A549 (cell line): ENCODE measurements around the gene TBCC.
"Not testable (repeated sequence)": the region's sequence is repeated elsewhere in the genome, so short reads cannot be mapped to it uniquely, and the experiment has no call there.

ENCODE experiments used
- CTCF ChIP-seq: fragments of >200 bp; sonication (Bioruptor Twin); formaldehyde crosslinking; IDR thresholded peaks from 3 replicates; pipeline ENCODE4 v1.5.1; 2016
- GATA3 ChIP-seq: IDR thresholded peaks from 2 replicates; pipeline ENCODE4 v1.6.1; 2012; ENCODE audit warnings: borderline replicate concordance
- MYC ChIP-seq: IDR thresholded peaks from 2 replicates; pipeline ENCODE4 v1.6.1; 2012; ENCODE audit warnings: mild to moderate bottlenecking, inconsistent platforms, low read length, improper control_type of control experiment, borderline replicate concordance
- NR3C1 ChIP-seq: fragments of >200 bp; sonication (Bioruptor Twin); formaldehyde crosslinking; IDR thresholded peaks from 3 replicates; pipeline ENCODE4 v1.6.1; 2017
- USF2 ChIP-seq: fragments of 450-650 bp; IDR thresholded peaks from 2 replicates; pipeline ENCODE4 v1.6.1; 2014; ENCODE audit warnings: antibody characterized with exemption

GRCh38 chr6:42774821-42775487 is 29.1 kb upstream of the TBCC start:
- not testable (repeated sequence) for TF ChIP-seq MYC, CTCF, USF2, NR3C1, GATA3
